GM11168 (cell line): ENCODE measurements around the gene KLHL18.

Experiments
- in situ Hi-C: fragments of 300-500 bp; cut with MboI; formaldehyde crosslinking; loops from one replicate; pipeline ENCODE4 v1.12.0; 2022; ENCODE audit warnings: low sequenced_read_pairs; ENCODE audit not compliant: unreplicated experiment

Gene KLHL18

GRCh38 chr3:47348411-47349154, 65.8 kb downstream of the KLHL18 start:
- in situ Hi-C loops, result no loop called here

GRCh38 chr3:47355010-47355409, 72.3 kb downstream of the KLHL18 start:
- in situ Hi-C loops, result loop anchor here (25.0 kb wide), 1 partner anchor 643 kb away; the partner anchor contains the start of genes PRSS50 and TMIE

- in situ Hi-C loops, result loop anchor here (25.0 kb wide), 1 partner anchor 644 kb away; the partner anchor contains the start of genes PRSS50 and TMIE
Measured at GRCh38 chr3:47356201-47356600, 73.5 kb downstream of the KLHL18 start.

- in situ Hi-C loops, result loop anchor here (25.0 kb wide), 1 partner anchor 647 kb away; the partner anchor contains the start of genes PRSS50 and TMIE
Measured at GRCh38 chr3:47359323-47359722, 76.6 kb downstream of the KLHL18 start.

GRCh38 chr3:47360110-47360517, 77.4 kb downstream of the KLHL18 start:
- in situ Hi-C loops, result loop anchor here (25.0 kb wide), 1 partner anchor 648 kb away; the partner anchor contains the start of genes PRSS50 and TMIE

- in situ Hi-C loops, result loop anchor here (25.0 kb wide), 1 partner anchor 650 kb away; the partner anchor contains the start of genes PRSS50 and TMIE
Measured at GRCh38 chr3:47362701-47363100, 80.0 kb downstream of the KLHL18 start.

- in situ Hi-C loops, result loop anchor here (25.0 kb wide), 1 partner anchor 653 kb away; the partner anchor contains the start of genes PRSS50 and TMIE
Measured at GRCh38 chr3:47365213-47366153, 82.7 kb downstream of the KLHL18 start.

GRCh38 chr3:47366833-47367232, 84.1 kb downstream of the KLHL18 start:
- in situ Hi-C loops, result loop anchor here (25.0 kb wide), 1 partner anchor 655 kb away; the partner anchor contains the start of genes PRSS50 and TMIE

GRCh38 chr3:47367631-47368030, 84.9 kb downstream of the KLHL18 start:
- in situ Hi-C loops, result loop anchor here (25.0 kb wide), 1 partner anchor 655 kb away; the partner anchor contains the start of genes PRSS50 and TMIE

- in situ Hi-C loops, result loop anchor here (25.0 kb wide), 1 partner anchor 658 kb away; the partner anchor contains the start of genes PRSS50 and TMIE
Measured at GRCh38 chr3:47370020-47370419, 87.3 kb downstream of the KLHL18 start.

GRCh38 chr3:47370887-47371697, 88.3 kb downstream of the KLHL18 start:
- in situ Hi-C loops, result loop anchor here (25.0 kb wide), 1 partner anchor 659 kb away; the partner anchor contains the start of genes PRSS50 and TMIE

GRCh38 chr3:47374587-47374986, 91.8 kb downstream of the KLHL18 start:
- in situ Hi-C loops, result loop anchor here (25.0 kb wide), 1 partner anchor 662 kb away; the partner anchor contains the start of genes PRSS50 and TMIE

GRCh38 chr3:47376393-47376792, 93.6 kb downstream of the KLHL18 start:
- in situ Hi-C loops, result no loop called here

- in situ Hi-C loops, result no loop called here
Measured at GRCh38 chr3:47377186-47377585, 94.4 kb downstream of the KLHL18 start.

- in situ Hi-C loops, result no loop called here
Measured at GRCh38 chr3:47378869-47379268, 96.1 kb downstream of the KLHL18 start.

GRCh38 chr3:47379411-47379899, 96.7 kb downstream of the KLHL18 start:
- in situ Hi-C loops, result no loop called here

GRCh38 chr3:47380026-47380600, 97.4 kb downstream of the KLHL18 start:
- in situ Hi-C loops, result no loop called here

GRCh38 chr3:47380601-47381316, 98.0 kb downstream of the KLHL18 start, which contains the start of gene PTPN23:
Gene PTPN23 (plus strand): TSS chr3:47381021. CDS start chr3:47381097, 76 bp downstream.
- in situ Hi-C loops, result no loop called here
